ENCODE measurements around the gene TBC1D4.
A peak's percentile ranks its signal among the peaks of the same experiment; 100 is the strongest.

TBC1D4 gene

GRCh38 chr13:75384879-75385707 is 96.9 kb downstream of the TBC1D4 start:
- no peak for DNase-seq

- DNase-seq = no peak
Observed at GRCh38 chr13:75383064-75383715, 98.8 kb downstream of the TBC1D4 start.

GRCh38 chr13:75378301-75378700 is 103.7 kb downstream of the TBC1D4 start:
- DNase-seq = no peak

- no peak for DNase-seq
Observed at GRCh38 chr13:75376792-75377402, 105.1 kb downstream of the TBC1D4 start.

GRCh38 chr13:75375329-75375728 is 106.6 kb downstream of the TBC1D4 start:
- no peak for DNase-seq

GRCh38 chr13:75373988-75374387 is 108.0 kb downstream of the TBC1D4 start:
- no peak for DNase-seq

- DNase-seq = no peak
Observed at GRCh38 chr13:75372923-75373841, 108.8 kb downstream of the TBC1D4 start.

- peak; percentile 48 for DNase-seq
Observed at GRCh38 chr13:75372517-75372916, 109.5 kb downstream of the TBC1D4 start.

GRCh38 chr13:75371203-75371602 is 110.8 kb downstream of the TBC1D4 start:
- no peak for DNase-seq

GRCh38 chr13:75370774-75371173 is 111.2 kb downstream of the TBC1D4 start:
- no peak for DNase-seq

- no peak for DNase-seq
Observed at GRCh38 chr13:75369981-75370380, 112.0 kb downstream of the TBC1D4 start.

- no peak for DNase-seq
Observed at GRCh38 chr13:75368167-75368566, 113.8 kb downstream of the TBC1D4 start.

GRCh38 chr13:75366380-75367280 is 115.3 kb downstream of the TBC1D4 start:
- no peak for DNase-seq

- peak; percentile 38 for DNase-seq
Observed at GRCh38 chr13:75365724-75366173, 116.2 kb downstream of the TBC1D4 start.

GRCh38 chr13:75364131-75364713 is 117.7 kb downstream of the TBC1D4 start:
- DNase-seq = no peak

- no peak for DNase-seq
Observed at GRCh38 chr13:75363371-75363770, 118.6 kb downstream of the TBC1D4 start.

GRCh38 chr13:75362026-75362425 is 119.9 kb downstream of the TBC1D4 start:
- DNase-seq = no peak

- no peak for DNase-seq
Observed at GRCh38 chr13:75360170-75360569, 121.8 kb downstream of the TBC1D4 start.

- no peak for DNase-seq
Observed at GRCh38 chr13:75359266-75359665, 122.7 kb downstream of the TBC1D4 start.

GRCh38 chr13:75357576-75358289 is 124.2 kb downstream of the TBC1D4 start:
- peak; percentile 68 for DNase-seq

- no peak for DNase-seq
Observed at GRCh38 chr13:75356421-75356820, 125.5 kb downstream of the TBC1D4 start.
